B cell (primary cell): ENCODE measurements around the gene GNG7. TPM values are rescaled to one million over a fixed set of nuclear protein-coding genes. Genes with fewer than 3 reads are reported as not detected.
A peak's percentile ranks its signal among the peaks of the same experiment; 100 is the strongest.

Experiments
- ATAC-seq: fragments of 200-7000 bp; cut with Tn5 transposase; one replicate; pipeline ENCODE4 v1.10.0; 2021; ENCODE audit warnings: low read depth, mild to moderate bottlenecking, moderate number of reproducible peaks, moderate library complexity
- CTCF ChIA-PET: fragments of 350-600 bp; sonication (Branson Sonifier 250); formaldehyde crosslinking; loops from one replicate; lab custom pipeline; 2021; ENCODE audit warnings: antibody characterized with exemption, inconsistent platforms; lab: Charles Lee
- POLR2A ChIA-PET: fragments of 350-600 bp; sonication (Branson Sonifier 250); formaldehyde crosslinking; loops from one replicate; lab custom pipeline; 2021; ENCODE audit warnings: antibody characterized with exemption; lab: Charles Lee
- DNase-seq: peaks from one replicate; pipeline ENCODE4 v3.0.0; 2013
- H2AFZ ChIP-seq: 2 replicates; pipeline ENCODE4 v1.6.1; 2012; ENCODE audit warnings: mild to moderate bottlenecking, low read depth, low read length; ENCODE audit not compliant: insufficient read depth, poor library complexity, severe bottlenecking
- H3K27ac ChIP-seq, 2 donors: 1 replicate in 1 of 2; 2 replicates in 1 of 2; pipeline ENCODE4 v1.5.1; 2012 to 2013; ENCODE audit warnings: low read length in 2 of 2, mild to moderate bottlenecking in 2 of 2, moderate library complexity in 1 of 2
- H3K27me3 ChIP-seq, 4 experiments: fragments of 200-600 bp in 1 of 4; sonication (generic) in 1 of 4; replicated peaks in 1 of 4; 1 replicate in 2 of 4; 2 replicates in 2 of 4; pipeline versions ENCODE4 v1.6.1 to v1.7.0; 2013 to 2016; ENCODE audit warnings: low read length in 3 of 4, mild to moderate bottlenecking in 2 of 4, mixed read lengths in 1 of 4, moderate library complexity in 1 of 4; ENCODE audit not compliant: insufficient read depth in 4 of 4, control insufficient read depth in 3 of 4; ENCODE audit errors: control extremely low read depth in 1 of 4
- H3K36me3 ChIP-seq, 2 experiments: replicated peaks in 1 of 2; 1 replicate in 1 of 2; 2 replicates in 1 of 2; pipeline versions ENCODE4 v1.6.1 to v1.7.1; 2013; ENCODE audit warnings: low read length in 1 of 2; ENCODE audit not compliant: insufficient read depth in 2 of 2, control insufficient read depth in 1 of 2; ENCODE audit errors: control extremely low read depth in 1 of 2, extremely low read depth in 1 of 2
- H3K4me1 ChIP-seq, 2 donors: fragments of 200-600 bp in 1 of 2; sonication (generic) in 1 of 2; 1 replicate in 1 of 2; 2 replicates in 1 of 2; pipeline versions ENCODE4 v1.5.1 to v1.6.1; 2013 to 2017; ENCODE audit warnings: low read length in 2 of 2; ENCODE audit not compliant: control insufficient read depth in 2 of 2, insufficient read depth in 2 of 2
- H3K4me2 ChIP-seq: replicated peaks from 2 replicates; pipeline ENCODE3; 2012; ENCODE audit warnings: mild to moderate bottlenecking, low read depth, low read length; ENCODE audit not compliant: poor library complexity, severe bottlenecking
- H3K4me3 ChIP-seq, 5 experiments: fragments of 200-600 bp in 1 of 5; sonication (generic) in 1 of 5; 1 replicate in 3 of 5; 2 replicates in 2 of 5; pipeline versions ENCODE4 v1.5.1 to v1.7.0; 2011 to 2016; ENCODE audit warnings: low read length in 4 of 5, mild to moderate bottlenecking in 4 of 5, low read depth in 2 of 5, control low read depth in 1 of 5, moderate library complexity in 1 of 5; ENCODE audit not compliant: insufficient read depth in 1 of 5; ENCODE audit errors: control extremely low read depth in 1 of 5, extremely low read depth in 1 of 5
- H3K79me2 ChIP-seq: fragments of 200-600 bp; sonication (generic); one replicate; pipeline ENCODE4 v1.6.0; 2016; ENCODE audit warnings: low read length; ENCODE audit not compliant: control insufficient read depth, insufficient read depth
- H3K9ac ChIP-seq: fragments of 200-600 bp; sonication (generic); 2 replicates; pipeline ENCODE4 v1.6.1; 2017; ENCODE audit warnings: mild to moderate bottlenecking, low read length, moderate library complexity
- H3K9me3 ChIP-seq, 3 donors: one replicate each; pipeline versions ENCODE4 v1.6.1 to v1.7.1; 2013; ENCODE audit warnings: low read length in 2 of 3; ENCODE audit not compliant: control insufficient read depth in 2 of 3, insufficient read depth in 1 of 3; ENCODE audit errors: control extremely low read depth in 1 of 3
- H4K20me1 ChIP-seq: 2 replicates; pipeline ENCODE4 v1.6.0; 2012; ENCODE audit warnings: mild to moderate bottlenecking, low read length; ENCODE audit not compliant: insufficient read depth, control insufficient read depth, poor library complexity, severe bottlenecking
- H3K27ac Mint-ChIP-seq: one replicate; pipeline ENCODE4 v1.8.0; 2021; ENCODE audit warnings: mixed read lengths
- H3K27me3 Mint-ChIP-seq: one replicate; pipeline ENCODE4 v1.8.0; 2021; ENCODE audit warnings: mixed read lengths
- H3K4me1 Mint-ChIP-seq: one replicate; pipeline ENCODE4 v1.8.0; 2021; ENCODE audit warnings: mixed read lengths
- H3K4me3 Mint-ChIP-seq: one replicate; pipeline ENCODE4 v1.8.0; 2021; ENCODE audit warnings: mixed read lengths
- H3K9me3 Mint-ChIP-seq: one replicate; pipeline ENCODE4 v1.8.0; 2022; ENCODE audit warnings: mixed read lengths; ENCODE audit not compliant: insufficient read depth
- CTCF ChIP-seq: fragments of 200-600 bp; IDR thresholded peaks from one replicate; pipeline ENCODE4 v1.8.0; 2022; ENCODE audit warnings: antibody characterized with exemption, mild to moderate bottlenecking
- EZH2 ChIP-seq: IDR thresholded peaks from 2 replicates; pipeline ENCODE4 v1.6.1; 2012; ENCODE audit warnings: borderline replicate concordance, low read depth, mild to moderate bottlenecking, moderate library complexity, low read length; ENCODE audit not compliant: insufficient read depth, poor library complexity, severe bottlenecking
- WGBS: methylation state at CpG from one replicate; pipeline ENCODE4 v1.1.5; 2013; ENCODE audit warnings: missing lambda C conversion rate; ENCODE audit not compliant: insufficient coverage; 5-methylcytosine and 5-hydroxymethylcytosine counted together
- intact Hi-C: fragments of 100-400 bp; cut with micrococcal nuclease; formaldehyde crosslinking; loops from one replicate; pipeline ENCODE4 v1.10.0; 2022
- polyA plus RNA-seq: library from polyadenylated mRNA; depleted of rRNA; stranded (reverse); fragments of >200 nt; gene quantifications from 2 replicates; pipeline ENCODE4 v1.2.3, GENCODE V29; 2012
- total RNA-seq, 2 donors: library from RNA; stranded (reverse); fragments of 120-200 nt in 1 of 2; gene quantifications; 1 replicate in 1 of 2; 2 replicates in 1 of 2; pipeline versions ENCODE4 v1.2.3 to v1.2.4, GENCODE V29; 2013 to 2022

Gene GNG7
- total and polyA plus RNA-seq, 2 donors (not counting 1 experiment from before 2014, with no cell fraction given): 76.3 to 153 TPM

GRCh38 chr19:2624537-2625091 lies 77.9 kb downstream of the GNG7 start:
- no peak overlapping the region for H2AFZ ChIP-seq
- H3K9ac ChIP-seq: peak overlapping the region; percentile 45
- peak overlapping the region in 4 of 5 experiments; percentile 8 to 38 (median 33) for H3K4me3 ChIP-seq
- Mint-ChIP-seq H3K27me3 (no peaks in the 10 kb centered on the region), H3K4me1 (peaks cover 88% of the 10 kb centered on the region), H3K4me3 (peak overlapping the region; percentile 79), H3K27ac (peak overlapping the region; percentile 94), H3K9me3 (no peaks in the 10 kb centered on the region)
- DNase-seq (peak; percentile 76), ATAC-seq (peak; percentile 19)
- ChIA-PET CTCF (interaction anchor here (0.7 to 25.1 kb wide), 11 partner anchors 5 to 1028 kb away, joined by 3 to 593 read pairs (median 6); partner anchors contain the start of gene GADD45B), POLR2A (interaction anchor here (0.5 to 5.8 kb wide), 17 partner anchors 9 to 716 kb away, joined by 3 to 77 read pairs (median 6); partner anchors contain the start of genes GADD45B and MKNK2)
- H3K4me2 ChIP-seq: peak overlapping the region; percentile 88
- peaks cover 10% of the 10 kb centered on the region for H4K20me1 ChIP-seq
- peak overlapping the region; percentile 96 to 97 for H3K27ac ChIP-seq
- intact Hi-C loops: loop anchor here (5.0 to 10.0 kb wide), 4 partner anchors 360 to 1380 kb away; partner anchors contain the start of genes ATP5F1D and MIDN
- H3K27me3 ChIP-seq: no peaks in the 10 kb centered on the region
- peaks cover 0 to 18% of the 10 kb centered on the region in 2 experiments for H3K36me3 ChIP-seq
- H3K4me1 ChIP-seq: peaks cover 88 to 99% of the 10 kb centered on the region in 2 donors
- H3K9me3 ChIP-seq: peaks cover 0 to 26% (median 3%) of the 10 kb centered on the region in 3 donors
- peaks cover 58% of the 10 kb centered on the region for H3K79me2 ChIP-seq
- 5% methylated on average over 10 of the region's 11 CpGs for WGBS
- TF ChIP-seq CTCF (peak; percentile 42), EZH2 (no peak)

- peaks cover 88% of the 10 kb centered on the region for H3K4me1 Mint-ChIP-seq
- intact Hi-C loops: loop anchor here (5.0 to 10.0 kb wide), 4 partner anchors 359 to 1379 kb away; partner anchors contain the start of genes ATP5F1D and MIDN
- peaks cover 0 to 14% of the 10 kb centered on the region in 2 experiments for H3K36me3 ChIP-seq
- peak overlapping the region in 1 of 5 experiments; percentile 17 for H3K4me3 ChIP-seq
- peaks cover 17% of the 10 kb centered on the region for H4K20me1 ChIP-seq
- WGBS: 17% methylated on average over 11 of the region's 12 CpGs
- H3K27ac ChIP-seq: peak overlapping the region; percentile 79 to 96
- no peaks in the 10 kb centered on the region for H3K9me3 Mint-ChIP-seq
- H3K9me3 ChIP-seq: peaks cover 0 to 21% (median 3%) of the 10 kb centered on the region in 3 donors
- CTCF ChIA-PET: interaction anchor here (0.7 to 25.1 kb wide), 11 partner anchors 6 to 1027 kb away, joined by 3 to 593 read pairs (median 6); partner anchors contain the start of gene GADD45B
- H3K27ac Mint-ChIP-seq: peak overlapping the region; percentile 96
- TF ChIP-seq EZH2: no peak
- TF ChIP-seq CTCF: no peak
- H3K27me3 Mint-ChIP-seq: no peaks in the 10 kb centered on the region
- ATAC-seq: peak; percentile 1
- H3K27me3 ChIP-seq: no peaks in the 10 kb centered on the region
- POLR2A ChIA-PET: interaction anchor here (0.6 to 5.8 kb wide), 11 partner anchors 10 to 353 kb away, joined by 3 to 77 read pairs (median 5); partner anchors contain the start of gene GADD45B
- no peak overlapping the region for H2AFZ ChIP-seq
- H3K4me1 ChIP-seq: peaks cover 88 to 99% of the 10 kb centered on the region in 2 donors
- H3K4me2 ChIP-seq: peak overlapping the region; percentile 88
- H3K4me3 Mint-ChIP-seq: peak overlapping the region; percentile 86
- no peak overlapping the region for H3K9ac ChIP-seq
- peaks cover 58% of the 10 kb centered on the region for H3K79me2 ChIP-seq
- DNase-seq: peak; percentile 65
Measured at GRCh38 chr19:2623798-2624197, 78.7 kb downstream of the GNG7 start.
